Chondrocyte (in vitro differentiated cells): ENCODE measurements around the gene NUBPL. TPM values are rescaled to one million over a fixed set of nuclear protein-coding genes. Genes with fewer than 3 reads are reported as not detected.

ENCODE experiments used
- DNase-seq: peaks from one replicate; pipeline ENCODE4 v3.0.0; 2021; ENCODE audit warnings: mixed read lengths, low spot score
- H3K27ac Mint-ChIP-seq: one replicate; pipeline ENCODE4 v1.8.0; 2021; ENCODE audit warnings: mild to moderate bottlenecking, moderate library complexity, mixed read lengths; ENCODE audit not compliant: unreplicated experiment
- H3K27me3 Mint-ChIP-seq: 2 replicates; pipeline ENCODE4 v1.8.0; 2021; ENCODE audit warnings: low read depth, mixed read lengths
- H3K36me3 Mint-ChIP-seq: 2 replicates; pipeline ENCODE4 v1.8.0; 2021; ENCODE audit warnings: low read depth, mixed read lengths
- H3K4me1 Mint-ChIP-seq: 2 replicates; pipeline ENCODE4 v1.8.0; 2021; ENCODE audit warnings: low read depth, mild to moderate bottlenecking, mixed read lengths
- H3K4me3 Mint-ChIP-seq: one replicate; pipeline ENCODE4 v1.8.0; 2021; ENCODE audit warnings: mild to moderate bottlenecking, moderate library complexity, mixed read lengths; ENCODE audit not compliant: unreplicated experiment
- H3K9me3 Mint-ChIP-seq: 2 replicates; pipeline ENCODE4 v1.8.0; 2021; ENCODE audit warnings: low read depth, mixed read lengths
- CTCF ChIP-seq: fragments of 200-600 bp; sonication (generic); IDR thresholded peaks from 2 replicates; pipeline ENCODE4 v1.5.0; 2021; ENCODE audit warnings: antibody characterized with exemption, mild to moderate bottlenecking, moderate library complexity
- total RNA-seq: library from RNA; stranded (reverse); gene quantifications from 3 replicates; pipeline ENCODE4 v1.2.1, GENCODE V29; 2021

Gene NUBPL
- total RNA-seq, 1 donor from 2014 or later: 9.8 TPM

DNA sequence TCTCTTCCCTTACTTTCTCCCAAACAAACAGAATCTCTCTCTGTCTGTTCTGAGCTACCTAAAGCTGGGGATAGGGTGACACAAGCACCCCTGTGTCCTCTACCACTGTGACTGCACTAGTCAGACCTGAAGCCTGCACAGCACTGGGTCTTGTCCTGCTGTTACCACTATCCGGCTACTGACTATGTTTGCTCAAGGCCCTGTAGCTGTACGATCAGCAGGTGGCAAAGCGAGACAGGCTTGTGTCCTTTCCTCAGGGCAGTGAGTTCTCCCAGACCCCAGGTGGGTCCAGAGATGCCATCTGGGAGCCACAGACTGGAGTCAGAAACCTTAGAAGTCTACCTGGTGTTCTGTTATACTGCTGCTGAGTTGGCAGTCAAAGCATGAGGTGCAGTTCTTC lies 116.4 kb downstream of the NUBPL start:
- no peak for DNase-seq
- H3K27ac Mint-ChIP-seq: no peak overlapping the region
- H3K9me3 Mint-ChIP-seq: peaks cover 8% of the 10 kb centered on the region
- no peak for TF ChIP-seq CTCF
- no peak overlapping the region for H3K4me3 Mint-ChIP-seq
- no peaks in the 10 kb centered on the region for H3K36me3 Mint-ChIP-seq
- H3K27me3 Mint-ChIP-seq: no peaks in the 10 kb centered on the region
- H3K4me1 Mint-ChIP-seq: no peaks in the 10 kb centered on the region

GRCh38 chr14:31678421-31679249 lies 117.4 kb downstream of the NUBPL start:
- Mint-ChIP-seq H3K9me3 (peaks cover 14% of the 10 kb centered on the region), H3K27ac (no peak overlapping the region), H3K27me3 (no peaks in the 10 kb centered on the region), H3K36me3 (peaks cover 1% of the 10 kb centered on the region), H3K4me3 (no peak overlapping the region), H3K4me1 (no peaks in the 10 kb centered on the region)
- DNase-seq: no peak
- TF ChIP-seq CTCF: no peak

DNA sequence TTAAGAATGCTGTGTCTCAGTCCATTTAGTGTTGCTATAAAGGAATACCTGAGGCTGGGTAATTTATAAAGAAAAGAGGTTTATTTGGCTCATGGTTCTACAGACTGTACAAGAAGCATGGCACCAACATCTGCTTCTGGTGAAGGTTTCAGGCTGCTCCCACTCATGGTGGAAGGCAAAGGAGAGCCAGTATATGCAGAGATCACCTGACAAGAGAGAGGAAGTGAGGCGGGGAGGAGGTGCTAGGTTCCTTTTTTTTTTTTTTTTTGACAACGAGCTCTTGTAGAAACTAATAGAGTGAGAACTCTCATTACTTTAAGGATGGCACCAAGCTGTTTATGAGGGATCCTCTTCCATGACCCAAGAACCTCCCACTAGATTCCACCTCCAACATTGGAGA lies 121.6 kb downstream of the NUBPL start:
- no peak overlapping the region for H3K4me3 Mint-ChIP-seq
- DNase-seq: no peak
- H3K36me3 Mint-ChIP-seq: peaks cover 1% of the 10 kb centered on the region
- H3K9me3 Mint-ChIP-seq: peaks cover 20% of the 10 kb centered on the region
- no peaks in the 10 kb centered on the region for H3K4me1 Mint-ChIP-seq
- H3K27ac Mint-ChIP-seq: no peak overlapping the region
- no peak for TF ChIP-seq CTCF
- H3K27me3 Mint-ChIP-seq: no peaks in the 10 kb centered on the region

- Mint-ChIP-seq H3K27ac (no peak overlapping the region), H3K4me1 (peaks cover 2% of the 10 kb centered on the region), H3K36me3 (peaks cover under 1% of the 10 kb centered on the region), H3K27me3 (no peaks in the 10 kb centered on the region), H3K9me3 (peaks cover 11% of the 10 kb centered on the region), H3K4me3 (no peak overlapping the region)
- no peak for DNase-seq
- TF ChIP-seq CTCF: no peak
These were observed 126.5 kb downstream of the NUBPL start for GRCh38 chr14:31687726-31688125.

- no peaks in the 10 kb centered on the region for H3K9me3 Mint-ChIP-seq
These were observed 128.9 kb downstream of the NUBPL start for GRCh38 chr14:31690056-31690455.

More at GRCh38 chr14:31690056-31690455, 128.9 kb downstream of the NUBPL start:
- peaks cover 2% of the 10 kb centered on the region for H3K4me1 Mint-ChIP-seq
- DNase-seq: no peak
- H3K27me3 Mint-ChIP-seq: no peaks in the 10 kb centered on the region
- H3K4me3 Mint-ChIP-seq: no peak overlapping the region
- no peak overlapping the region for H3K27ac Mint-ChIP-seq
- H3K36me3 Mint-ChIP-seq: no peaks in the 10 kb centered on the region
- TF ChIP-seq CTCF: no peak
